Transverse colon (tissue), 3 donors: Measurements from ENCODE around the gene MDFIC.
"Not testable (repeated sequence)": the region's sequence is repeated elsewhere in the genome, so short reads cannot be mapped to it uniquely, and the experiment has no call there.

Source experiments
- POLR2A ChIP-seq: fragments of 450-650 bp; IDR thresholded peaks from one replicate; pipeline ENCODE4 v1.6.1; 2016; ENCODE audit warnings: antibody characterized with exemption, mild to moderate bottlenecking, moderate library complexity
- TF ChIP-seq, protein P1 (sequence below), 5 experiments: fragments of 200-600 bp in 3 of 5; fragments of 450-650 bp in 2 of 5; sonication (generic) in 3 of 5; IDR thresholded peaks; 1 replicate in 2 of 5; 2 replicates in 3 of 5; pipeline ENCODE4 v1.5.1; 2016 to 2017; ENCODE audit warnings: antibody characterized with exemption in 5 of 5, inconsistent platforms in 3 of 5, mild to moderate bottlenecking in 2 of 5, moderate library complexity in 1 of 5

DNA sequence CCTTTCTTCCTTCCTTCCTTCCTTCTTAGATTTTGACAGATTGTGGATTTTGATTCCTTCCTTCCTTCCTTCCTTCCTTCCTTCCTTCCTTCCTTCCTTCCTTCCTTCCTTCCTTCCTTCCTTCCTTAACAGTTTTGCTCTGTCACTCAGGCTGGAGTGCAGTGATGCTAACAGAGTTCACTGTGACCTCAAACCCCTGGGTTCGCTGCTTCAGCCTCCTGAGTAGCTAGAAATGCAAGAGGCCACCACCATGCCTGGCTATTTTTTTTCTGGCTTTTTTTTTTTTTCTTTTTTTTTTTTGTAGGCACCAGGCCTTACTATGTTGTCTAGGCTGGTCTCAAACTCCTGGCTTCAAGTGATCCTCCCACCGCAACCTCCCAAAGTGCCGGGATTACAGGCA is 32.8 kb upstream of the MDFIC start:
- TF ChIP-seq, protein P1, sequence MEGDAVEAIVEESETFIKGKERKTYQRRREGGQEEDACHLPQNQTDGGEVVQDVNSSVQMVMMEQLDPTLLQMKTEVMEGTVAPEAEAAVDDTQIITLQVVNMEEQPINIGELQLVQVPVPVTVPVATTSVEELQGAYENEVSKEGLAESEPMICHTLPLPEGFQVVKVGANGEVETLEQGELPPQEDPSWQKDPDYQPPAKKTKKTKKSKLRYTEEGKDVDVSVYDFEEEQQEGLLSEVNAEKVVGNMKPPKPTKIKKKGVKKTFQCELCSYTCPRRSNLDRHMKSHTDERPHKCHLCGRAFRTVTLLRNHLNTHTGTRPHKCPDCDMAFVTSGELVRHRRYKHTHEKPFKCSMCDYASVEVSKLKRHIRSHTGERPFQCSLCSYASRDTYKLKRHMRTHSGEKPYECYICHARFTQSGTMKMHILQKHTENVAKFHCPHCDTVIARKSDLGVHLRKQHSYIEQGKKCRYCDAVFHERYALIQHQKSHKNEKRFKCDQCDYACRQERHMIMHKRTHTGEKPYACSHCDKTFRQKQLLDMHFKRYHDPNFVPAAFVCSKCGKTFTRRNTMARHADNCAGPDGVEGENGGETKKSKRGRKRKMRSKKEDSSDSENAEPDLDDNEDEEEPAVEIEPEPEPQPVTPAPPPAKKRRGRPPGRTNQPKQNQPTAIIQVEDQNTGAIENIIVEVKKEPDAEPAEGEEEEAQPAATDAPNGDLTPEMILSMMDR (IDR thresholded peaks at IDR 0.05): not testable (repeated sequence)
- TF ChIP-seq POLR2A: not testable (repeated sequence)
